Neutrophil (primary cell): ENCODE data around the gene TBCB.

Experiments used
- H3K27ac ChIP-seq: fragments of 200-600 bp; sonication (generic); 2 replicates; pipeline ENCODE4 v1.5.1; 2016; ENCODE audit warnings: mild to moderate bottlenecking, moderate library complexity
- H3K27me3 ChIP-seq: fragments of 200-600 bp; sonication (generic); 2 replicates; pipeline ENCODE4 v1.6.0; 2016; ENCODE audit warnings: mild to moderate bottlenecking
- H3K36me3 ChIP-seq: fragments of 200-600 bp; sonication (generic); 2 replicates; pipeline ENCODE4 v1.5.1; 2017
- H3K4me1 ChIP-seq, 2 experiments: fragments of 200-600 bp in 1 of 2; sonication (generic) in 1 of 2; 1 replicate in 1 of 2; 2 replicates in 1 of 2; pipeline versions ENCODE4 v1.5.1 to v1.6.1; 2013 to 2016; ENCODE audit warnings: low read depth in 1 of 2, low read length in 1 of 2, mild to moderate bottlenecking in 1 of 2, moderate library complexity in 1 of 2; ENCODE audit not compliant: control insufficient read depth in 1 of 2, insufficient read depth in 1 of 2
- H3K4me3 ChIP-seq, 2 experiments: fragments of 200-600 bp in 1 of 2; sonication (generic) in 1 of 2; 1 replicate in 1 of 2; 2 replicates in 1 of 2; pipeline ENCODE4 v1.5.1; 2013 to 2016; ENCODE audit warnings: low read depth in 1 of 2, low read length in 1 of 2, mild to moderate bottlenecking in 1 of 2, moderate library complexity in 1 of 2
- H3K9me3 ChIP-seq: fragments of 200-600 bp; sonication (generic); 2 replicates; pipeline ENCODE4 v1.5.1; 2016
- CTCF ChIP-seq: fragments of 200-600 bp; sonication (generic); IDR thresholded peaks from 2 replicates; pipeline ENCODE4 v1.5.1; 2016; ENCODE audit warnings: antibody characterized with exemption

The TBCB gene

GRCh38 chr19:36086326-36086725 lies 28.9 kb upstream of the TBCB start:
- Histone ChIP-seq H3K36me3 (peaks cover 92% of the 10 kb centered on the region), H3K27me3 (no peaks in the 10 kb centered on the region), H3K4me1 (no peaks in the 10 kb centered on the region), H3K4me3 (no peak overlapping the region), H3K9me3 (no peaks in the 10 kb centered on the region), H3K27ac (no peak overlapping the region)
- no peak for TF ChIP-seq CTCF

GRCh38 chr19:36089847-36090246 lies 25.4 kb upstream of the TBCB start:
- Histone ChIP-seq H3K4me3 (no peak overlapping the region), H3K4me1 (no peaks in the 10 kb centered on the region), H3K36me3 (peaks cover 84% of the 10 kb centered on the region), H3K9me3 (no peaks in the 10 kb centered on the region), H3K27me3 (no peaks in the 10 kb centered on the region), H3K27ac (no peak overlapping the region)
- no peak for TF ChIP-seq CTCF

- Histone ChIP-seq H3K36me3 (peaks cover 85% of the 10 kb centered on the region), H3K27me3 (no peaks in the 10 kb centered on the region), H3K4me1 (no peaks in the 10 kb centered on the region), H3K4me3 (no peak overlapping the region), H3K27ac (no peak overlapping the region), H3K9me3 (no peaks in the 10 kb centered on the region)
- TF ChIP-seq CTCF, result no peak
Observed at GRCh38 chr19:36090910-36091695, 24.2 kb upstream of the TBCB start.

GRCh38 chr19:36092566-36092965 lies 22.7 kb upstream of the TBCB start:
- no peak for TF ChIP-seq CTCF
- no peaks in the 10 kb centered on the region for H3K27me3 ChIP-seq
- H3K4me3 ChIP-seq, result no peak overlapping the region
- no peak overlapping the region for H3K27ac ChIP-seq
- H3K36me3 ChIP-seq, result peaks cover 83% of the 10 kb centered on the region
- H3K9me3 ChIP-seq, result no peaks in the 10 kb centered on the region
- no peaks in the 10 kb centered on the region for H3K4me1 ChIP-seq

- Histone ChIP-seq H3K4me3 (no peak overlapping the region), H3K36me3 (peaks cover 77% of the 10 kb centered on the region), H3K27ac (no peak overlapping the region), H3K9me3 (no peaks in the 10 kb centered on the region), H3K27me3 (no peaks in the 10 kb centered on the region), H3K4me1 (no peaks in the 10 kb centered on the region)
- no peak for TF ChIP-seq CTCF
Observed at GRCh38 chr19:36093146-36093662, 22.1 kb upstream of the TBCB start.
